Right atrium auricular region (tissue), 2 donors: ENCODE measurements around the gene IFIT2. TPM values are rescaled to one million over a fixed set of nuclear protein-coding genes. Genes with fewer than 3 reads are reported as not detected.
A peak's percentile ranks its signal among the peaks of the same experiment; 100 is the strongest.
"Not testable (repeated sequence)": the region's sequence is repeated elsewhere in the genome, so short reads cannot be mapped to it uniquely, and the experiment has no call there.

Experiments used
- DNase-seq: peaks from one replicate; pipeline ENCODE4 v3.0.0-alpha.2; 2019; ENCODE audit warnings: low spot score
- H3K27ac ChIP-seq, 2 donors: fragments of 200-600 bp; sonication (generic); 1 replicate in 1 of 2; 2 replicates in 1 of 2; pipeline ENCODE4 v1.5.1; 2016 to 2019
- H3K27me3 ChIP-seq, 2 donors: fragments of 200-600 bp; sonication (generic); one replicate each; pipeline versions ENCODE4 v1.5.1 to v1.6.0; 2017 to 2019
- H3K36me3 ChIP-seq: fragments of 200-600 bp; sonication (generic); one replicate; pipeline ENCODE4 v1.5.1; 2016
- H3K4me1 ChIP-seq, 2 donors: fragments of 200-600 bp; sonication (generic); one replicate each; pipeline versions ENCODE4 v1.5.1 to v1.6.0; 2017 to 2019
- H3K4me3 ChIP-seq, 2 donors: fragments of 200-600 bp; sonication (generic); 1 replicate in 1 of 2; 2 replicates in 1 of 2; pipeline ENCODE4 v1.5.1; 2017 to 2019; ENCODE audit warnings: mild to moderate bottlenecking in 1 of 2, moderate library complexity in 1 of 2
- H3K9me3 ChIP-seq, 2 donors: fragments of 200-600 bp; sonication (generic); one replicate each; pipeline ENCODE4 v1.5.1; 2019
- total RNA-seq, 2 donors: library from RNA; depleted of rRNA; stranded (reverse); fragments of >200 nt; gene quantifications; one replicate each; pipeline ENCODE4 v1.1.0, GENCODE V29; 2016
- TF ChIP-seq, protein P1 (sequence below), 2 donors: fragments of 200-600 bp; sonication (generic); IDR thresholded peaks; one replicate each; pipeline ENCODE4 v1.5.1; 2019; ENCODE audit warnings: antibody characterized with exemption in 2 of 2

IFIT2 gene
- total RNA-seq, 2 donors from 2014 or later, result 2.6 TPM

DNA sequence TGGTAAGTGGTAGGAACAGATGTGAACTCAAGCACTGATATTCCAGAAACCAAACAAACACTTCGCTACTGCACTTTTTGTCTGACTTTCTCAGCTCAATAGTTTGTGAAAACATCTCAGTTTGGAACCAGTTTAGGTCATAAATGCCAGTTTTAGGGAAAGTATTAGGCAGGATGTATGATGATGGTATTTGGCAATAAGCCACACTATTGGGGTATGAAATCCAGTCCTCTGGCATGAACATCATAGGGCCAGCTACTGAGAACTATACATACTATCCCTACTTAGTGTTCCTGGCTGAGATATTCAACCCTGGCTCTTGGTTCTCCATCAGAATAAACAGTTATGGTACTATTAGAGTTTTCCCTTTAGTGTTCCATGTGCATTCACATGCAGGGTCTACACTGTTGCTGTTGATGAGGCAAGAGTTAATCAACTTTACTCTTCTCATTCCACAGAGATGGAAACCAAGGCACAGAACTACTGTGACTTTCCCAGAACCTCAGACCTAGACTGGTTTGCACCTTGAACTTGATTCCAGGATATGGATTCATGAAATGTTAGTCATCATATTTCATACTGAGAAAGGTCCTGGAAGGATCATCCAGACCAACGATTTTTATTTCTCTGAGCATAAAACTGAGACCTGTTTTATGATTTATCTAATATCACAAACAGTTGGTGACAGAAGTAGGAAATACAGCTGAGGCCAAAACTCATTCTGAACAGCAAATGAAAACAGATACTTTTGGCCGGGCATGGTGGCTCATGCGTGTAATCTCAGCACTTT, 20.0 kb upstream of the IFIT2 start:
- Histone ChIP-seq H3K4me1 (peaks cover 0 to 54% of the 10 kb centered on the region in 2 donors), H3K27ac (no peak overlapping the region), H3K36me3 (no peaks in the 10 kb centered on the region), H3K27me3 (no peaks in the 10 kb centered on the region), H3K4me3 (no peak overlapping the region), H3K9me3 (no peaks in the 10 kb centered on the region)
- TF ChIP-seq, protein P1, sequence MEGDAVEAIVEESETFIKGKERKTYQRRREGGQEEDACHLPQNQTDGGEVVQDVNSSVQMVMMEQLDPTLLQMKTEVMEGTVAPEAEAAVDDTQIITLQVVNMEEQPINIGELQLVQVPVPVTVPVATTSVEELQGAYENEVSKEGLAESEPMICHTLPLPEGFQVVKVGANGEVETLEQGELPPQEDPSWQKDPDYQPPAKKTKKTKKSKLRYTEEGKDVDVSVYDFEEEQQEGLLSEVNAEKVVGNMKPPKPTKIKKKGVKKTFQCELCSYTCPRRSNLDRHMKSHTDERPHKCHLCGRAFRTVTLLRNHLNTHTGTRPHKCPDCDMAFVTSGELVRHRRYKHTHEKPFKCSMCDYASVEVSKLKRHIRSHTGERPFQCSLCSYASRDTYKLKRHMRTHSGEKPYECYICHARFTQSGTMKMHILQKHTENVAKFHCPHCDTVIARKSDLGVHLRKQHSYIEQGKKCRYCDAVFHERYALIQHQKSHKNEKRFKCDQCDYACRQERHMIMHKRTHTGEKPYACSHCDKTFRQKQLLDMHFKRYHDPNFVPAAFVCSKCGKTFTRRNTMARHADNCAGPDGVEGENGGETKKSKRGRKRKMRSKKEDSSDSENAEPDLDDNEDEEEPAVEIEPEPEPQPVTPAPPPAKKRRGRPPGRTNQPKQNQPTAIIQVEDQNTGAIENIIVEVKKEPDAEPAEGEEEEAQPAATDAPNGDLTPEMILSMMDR (IDR thresholded peaks at IDR 0.05), result no peak
- no peak for DNase-seq

DNA sequence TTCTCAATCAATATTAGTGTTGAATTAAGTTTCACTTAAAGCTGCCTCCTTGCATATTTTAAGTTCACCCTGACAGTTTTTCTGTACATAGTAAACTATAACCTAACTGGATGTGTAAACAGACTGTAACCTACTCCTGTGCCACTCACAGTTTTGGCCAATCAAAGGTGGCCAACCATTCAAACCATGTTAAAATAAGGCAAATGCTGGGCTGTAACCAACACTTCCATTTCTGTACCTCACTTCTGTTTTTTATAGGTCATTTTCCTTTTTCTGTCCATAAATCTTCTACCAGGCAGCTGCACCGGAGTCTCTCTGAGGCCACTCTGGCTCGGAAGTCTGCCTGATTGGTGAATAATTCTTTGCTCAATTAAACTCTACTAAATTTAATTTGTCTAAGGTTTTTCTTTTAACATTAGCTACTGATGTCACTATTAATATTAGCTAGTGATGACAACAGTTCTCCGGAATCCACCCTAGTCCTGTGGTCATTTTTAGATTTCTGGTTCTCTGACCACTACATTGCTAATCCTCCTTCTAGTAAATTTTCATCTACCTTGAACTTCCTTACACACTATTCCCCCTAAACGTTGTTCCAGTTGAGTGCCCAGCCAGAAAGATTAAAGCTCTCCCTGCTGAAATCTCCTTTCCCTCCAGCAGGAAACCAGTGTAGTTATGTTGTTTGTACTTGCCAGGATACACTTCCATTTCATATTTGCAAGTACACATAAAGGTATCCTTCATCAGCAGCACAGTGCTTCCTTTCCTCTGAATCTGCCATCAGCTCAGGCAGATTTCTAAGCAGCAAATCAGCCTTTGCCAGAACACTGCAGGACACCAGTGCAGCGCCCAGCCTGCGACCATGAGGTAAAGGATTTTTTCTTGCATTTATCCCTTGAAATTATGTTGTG, 18.6 kb upstream of the IFIT2 start:
- no peaks in the 10 kb centered on the region for H3K27me3 ChIP-seq
- peaks cover 0 to 39% of the 10 kb centered on the region in 2 donors for H3K4me1 ChIP-seq
- TF ChIP-seq, protein P1 (IDR thresholded peaks at IDR 0.05), result no peak
- no peaks in the 10 kb centered on the region for H3K36me3 ChIP-seq
- H3K27ac ChIP-seq, result peak overlapping the region; percentile 82 to 91
- DNase-seq, result no peak
- peak overlapping the region in 1 of 2 donors; percentile 38 for H3K4me3 ChIP-seq
- no peaks in the 10 kb centered on the region for H3K9me3 ChIP-seq

DNA sequence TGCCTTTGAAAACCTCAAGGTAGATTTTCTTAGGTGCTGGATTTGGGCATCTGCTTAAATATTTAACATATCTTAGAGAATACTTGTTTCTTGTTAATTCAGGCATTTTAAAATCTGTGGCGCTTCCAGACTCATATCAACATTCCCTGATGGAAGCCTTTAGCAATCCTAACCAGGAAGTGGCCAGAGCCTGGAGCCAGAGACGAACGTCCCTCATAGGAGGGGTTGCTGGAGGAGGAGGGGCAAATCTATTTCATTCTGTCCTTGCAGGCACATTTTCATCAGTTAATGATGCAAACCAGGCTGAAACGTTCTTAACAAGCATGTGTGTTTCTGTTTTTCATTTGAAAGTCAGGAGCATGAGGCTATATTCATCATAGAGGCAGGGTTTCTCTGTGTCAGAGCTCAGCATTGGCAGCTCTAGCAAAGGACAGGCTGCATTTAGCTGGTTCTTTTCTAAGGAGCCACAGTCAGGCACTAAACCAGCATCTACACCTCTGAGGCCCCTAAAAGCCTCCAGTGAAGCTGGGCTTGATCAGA, 17.8 kb upstream of the IFIT2 start:
- Histone ChIP-seq H3K27me3 (no peaks in the 10 kb centered on the region), H3K36me3 (no peaks in the 10 kb centered on the region), H3K4me1 (peaks cover 0 to 32% of the 10 kb centered on the region in 2 donors), H3K4me3 (peak overlapping the region in 1 of 2 donors; percentile 38), H3K9me3 (no peaks in the 10 kb centered on the region), H3K27ac (peak overlapping the region; percentile 82 to 91)
- TF ChIP-seq, protein P1 (IDR thresholded peaks at IDR 0.05), result no peak
- DNase-seq, result peak; percentile 80

DNA sequence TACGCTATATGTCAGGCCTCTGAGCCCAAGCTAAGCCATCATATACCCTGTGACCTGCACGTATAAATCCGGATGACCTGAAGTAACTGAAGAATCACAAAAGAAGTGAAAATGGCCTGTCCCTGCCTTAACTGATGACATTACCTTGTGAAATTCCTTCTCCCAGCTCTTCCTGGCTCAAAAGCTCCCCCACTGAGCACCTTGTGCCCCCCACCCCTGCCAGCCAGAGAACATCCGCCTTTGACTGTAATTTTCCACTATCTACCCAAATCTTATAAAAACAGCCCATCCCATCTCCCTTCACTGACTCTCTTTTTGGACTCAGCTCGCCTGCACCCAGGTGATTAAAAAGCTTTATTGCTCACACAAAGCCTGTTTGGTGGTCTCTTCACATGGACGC, 17.1 kb upstream of the IFIT2 start:
- peak overlapping the region; percentile 82 to 91 for H3K27ac ChIP-seq
- not testable (repeated sequence) for DNase-seq, H3K4me3 ChIP-seq, H3K27me3 ChIP-seq, H3K36me3 ChIP-seq, H3K9me3 ChIP-seq
- peaks cover 0 to 25% of the 10 kb centered on the region in 2 donors for H3K4me1 ChIP-seq

DNA sequence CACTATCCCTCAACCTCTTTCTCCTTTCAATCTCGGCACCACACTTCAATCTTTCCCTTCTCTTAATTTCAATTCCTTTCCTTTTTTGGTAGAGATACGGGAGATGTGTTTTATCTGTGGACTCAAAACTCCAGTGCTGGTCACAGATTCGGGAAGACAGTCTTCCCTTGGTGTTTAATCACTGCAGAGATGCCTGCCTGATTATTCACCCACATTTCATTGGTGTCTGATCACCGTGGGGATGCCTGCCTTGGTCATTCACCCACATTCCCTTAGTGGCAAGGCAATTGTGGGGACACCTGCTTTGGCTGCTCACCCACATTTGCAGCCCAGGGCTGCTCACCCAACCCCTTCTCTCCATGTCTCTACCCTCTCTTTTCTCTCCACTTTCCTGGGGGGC, 16.5 kb upstream of the IFIT2 start:
- not testable (repeated sequence) for H3K36me3 ChIP-seq, H3K27me3 ChIP-seq, H3K9me3 ChIP-seq, DNase-seq, H3K4me3 ChIP-seq, H3K27ac ChIP-seq
- H3K4me1 ChIP-seq, result peaks cover 0 to 21% of the 10 kb centered on the region in 2 donors

DNA sequence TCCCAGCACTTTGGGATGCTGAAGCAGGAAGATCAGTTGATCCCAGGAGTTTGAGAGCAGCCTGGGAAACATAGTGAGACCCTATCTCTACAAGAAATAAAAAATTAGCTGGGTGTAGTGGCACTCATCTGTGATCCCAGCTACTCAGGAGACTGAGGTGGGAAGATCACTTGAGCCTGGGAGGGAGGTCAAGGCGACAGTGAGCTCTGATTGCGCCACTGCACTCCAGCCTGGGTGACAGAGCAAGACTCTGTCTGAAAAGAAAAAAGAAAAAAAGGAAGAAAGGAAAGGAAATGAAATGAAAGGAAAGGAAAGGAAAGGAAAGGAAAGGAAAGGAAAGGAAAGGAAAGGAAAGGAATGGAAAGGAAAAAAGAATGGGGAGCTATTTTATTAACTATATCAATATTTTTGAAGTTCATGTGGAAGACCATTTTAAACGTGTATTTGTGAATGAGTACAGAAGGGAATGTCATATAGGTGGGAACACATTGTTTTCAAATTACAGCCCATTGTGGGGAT, 7.1 kb upstream of the IFIT2 start:
- Histone ChIP-seq H3K27me3 (no peaks in the 10 kb centered on the region), H3K27ac (no peak overlapping the region), H3K9me3 (no peaks in the 10 kb centered on the region), H3K36me3 (no peaks in the 10 kb centered on the region), H3K4me3 (no peak overlapping the region), H3K4me1 (peaks cover 0 to 6% of the 10 kb centered on the region in 2 donors)
- DNase-seq, result no peak
- TF ChIP-seq, protein P1 (IDR thresholded peaks at IDR 0.05), result no peak
